GM19043 (cell line): ENCODE data around the gene CCL21.

Source experiments
- ATAC-seq: cut with Tn5 transposase; IDR thresholded peaks from one replicate; pipeline ENCODE4 v1.9.1; 2021; ENCODE audit warnings: low read depth; ENCODE audit not compliant: unreplicated experiment

CCL21 gene

GRCh38 chr9:34675048-34675714 is 34.8 kb downstream of the CCL21 start:
- ATAC-seq, result no peak

- no peak for ATAC-seq
These were observed 35.5 kb downstream of the CCL21 start for GRCh38 chr9:34674440-34674839.

DNA sequence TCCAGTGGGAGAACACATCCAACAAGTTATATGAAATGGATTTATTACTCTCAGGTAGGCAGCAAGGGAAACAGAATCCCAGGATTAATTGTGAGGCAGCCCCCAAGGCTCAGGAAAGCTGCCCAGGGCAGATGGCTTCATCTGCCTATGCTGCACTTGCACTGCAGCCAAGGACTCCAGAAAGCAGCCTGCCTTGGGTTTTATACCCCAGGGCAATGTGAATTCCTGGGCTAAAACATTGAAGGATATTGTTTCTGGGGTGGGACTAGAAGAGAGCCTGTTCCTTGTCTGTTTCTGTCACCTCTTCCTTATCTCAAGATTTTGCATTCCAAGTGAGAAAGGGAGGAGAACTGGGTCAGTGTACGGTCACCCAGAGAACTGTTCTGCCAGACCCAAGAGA is 38.6 kb downstream of the CCL21 start:
- ATAC-seq, result no peak

DNA sequence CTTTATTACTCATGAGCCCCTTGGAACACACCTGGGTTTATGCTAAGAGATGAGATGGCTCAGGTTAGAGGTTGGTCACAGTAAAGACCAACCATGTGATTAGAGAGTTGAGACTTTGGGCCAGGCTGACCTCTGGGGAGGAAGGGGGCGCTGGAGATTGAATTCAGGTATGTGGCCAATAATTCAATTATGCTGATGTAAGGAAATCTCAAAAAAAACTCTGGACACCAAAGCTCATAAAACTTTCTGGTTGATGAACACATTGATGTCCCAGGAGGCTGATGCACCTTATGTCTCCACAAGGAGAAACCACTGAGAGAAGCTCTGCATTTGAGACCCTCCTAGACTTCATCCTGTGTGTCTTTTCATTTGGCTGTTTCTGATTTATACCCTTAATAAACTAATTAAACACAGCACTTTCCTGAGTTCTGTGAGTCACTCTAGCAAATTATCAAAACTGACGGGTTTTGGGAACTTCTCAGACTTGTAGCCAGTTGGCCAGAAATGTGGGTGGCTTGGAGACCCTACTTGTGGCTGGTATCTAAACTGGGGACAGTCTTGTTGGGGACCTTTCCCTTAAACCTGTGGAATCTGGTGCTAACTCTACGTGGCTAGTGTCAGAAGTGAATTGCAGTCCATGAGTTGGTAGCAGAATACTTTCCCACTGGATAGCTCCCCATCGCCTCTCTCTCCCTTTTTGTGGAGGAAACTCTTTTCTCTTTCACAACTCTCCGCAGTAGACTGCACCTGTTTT is 40.0 kb downstream of the CCL21 start:
- ATAC-seq, result no peak

GRCh38 chr9:34665381-34666250 is 44.3 kb downstream of the CCL21 start:
- ATAC-seq, result peak; percentile 85

DNA sequence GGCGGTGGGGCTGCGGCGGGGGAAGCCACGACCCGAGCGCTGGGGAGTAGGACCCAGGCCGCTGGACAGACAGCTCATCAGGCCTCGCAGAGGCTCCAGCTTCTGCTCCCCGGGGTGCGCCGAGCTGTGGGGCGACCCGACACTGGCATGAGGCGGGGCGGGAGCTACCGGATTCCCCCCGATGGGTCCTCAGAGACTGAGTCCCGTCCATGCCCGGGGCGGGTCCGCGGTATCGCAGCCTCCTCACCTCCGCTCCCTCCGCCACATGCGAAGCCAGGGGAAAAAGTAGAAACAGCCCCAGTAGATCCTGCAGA is 44.9 kb downstream of the CCL21 start:
- peak; percentile 20 for ATAC-seq

DNA sequence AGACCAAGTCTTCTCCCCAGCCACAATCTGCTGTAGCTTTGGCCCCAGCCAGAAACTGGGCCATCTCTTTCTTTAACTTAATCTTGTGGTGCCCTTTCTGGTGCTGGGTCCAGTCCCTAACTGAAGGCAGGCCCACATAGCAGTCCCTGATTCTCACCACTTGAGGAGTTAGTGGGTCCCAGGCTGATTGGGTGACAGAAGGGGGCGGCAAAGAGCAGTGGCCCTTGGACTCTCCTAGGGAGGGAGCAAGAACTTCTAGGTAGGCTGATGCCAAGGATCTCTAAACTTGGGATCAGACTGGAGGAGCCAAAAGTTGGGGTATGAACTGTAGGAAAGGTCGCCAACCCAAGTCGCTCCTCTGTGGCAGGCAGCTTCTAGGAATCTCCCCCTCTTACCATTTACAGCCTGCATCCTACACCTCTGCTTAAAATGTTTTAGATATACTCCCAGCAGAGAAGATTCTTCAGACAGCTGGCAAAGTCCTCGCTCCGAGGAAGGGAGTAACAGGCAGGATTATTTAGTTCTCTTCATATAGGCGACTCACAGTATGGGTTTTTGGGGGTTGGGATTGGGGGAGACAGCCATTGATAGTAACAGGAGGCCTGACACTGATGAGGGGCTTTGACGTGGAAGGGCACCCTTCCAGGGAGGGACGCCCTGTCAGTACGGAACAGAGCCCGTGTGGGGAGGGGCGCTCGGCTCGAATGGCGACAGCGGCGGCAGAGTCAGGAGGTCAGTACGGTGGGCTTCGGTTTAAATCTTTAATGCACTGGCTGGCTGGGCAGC is 45.5 kb downstream of the CCL21 start:
- ATAC-seq, result no peak

- ATAC-seq, result no peak
These were observed 46.7 kb downstream of the CCL21 start for GRCh38 chr9:34663303-34663605.

- no peak for ATAC-seq
These were observed 47.2 kb downstream of the CCL21 start, which contains the start of gene CCL27 for GRCh38 chr9:34662526-34663302. CCL27 (minus strand) TSS chr9:34662657; CDS start chr9:34662633, 24 bp downstream.

GRCh38 chr9:34659592-34660253 is 50.2 kb downstream of the CCL21 start:
- no peak for ATAC-seq
